Stomach (tissue), 4 donors: ENCODE measurements around the gene IFITM10.
"Not testable (repeated sequence)": the region's sequence is repeated elsewhere in the genome, so short reads cannot be mapped to it uniquely, and the experiment has no call there.

Source experiments
- CTCF ChIP-seq, 7 experiments: fragments of 450-650 bp in 4 of 7; fragments of 200-600 bp in 3 of 7; sonication (generic) in 3 of 7; IDR thresholded peaks; one replicate each; pipeline ENCODE4 v1.5.1; 2016 to 2019; ENCODE audit warnings: antibody characterized with exemption in 7 of 7, control low read depth in 2 of 7, mild to moderate bottlenecking in 1 of 7
- EP300 ChIP-seq: sonication (generic); formaldehyde crosslinking; IDR thresholded peaks from one replicate; pipeline ENCODE4 v1.6.1; 2017; ENCODE audit warnings: antibody characterized with exemption
- POLR2A ChIP-seq, 4 donors: fragments of 450-650 bp; IDR thresholded peaks; one replicate each; pipeline ENCODE4 v1.6.1; 2016; ENCODE audit warnings: antibody characterized with exemption in 4 of 4, control low read depth in 2 of 4, mild to moderate bottlenecking in 1 of 4, moderate library complexity in 1 of 4

GRCh38 chr11:1683904-1684572, 66.4 kb downstream of the IFITM10 start:
- TF ChIP-seq CTCF (IDR thresholded peaks at IDR 0.05); POLR2A (IDR thresholded peaks at IDR 0.05); EP300: not testable (repeated sequence)
